HepG2 (cell line): Measurements from ENCODE around the gene TIMM17A. TPM values are rescaled to one million over a fixed set of nuclear protein-coding genes. Genes with fewer than 3 reads are reported as not detected.

Experiments used
- GATA4 ChIP-seq: sonication (generic); IDR thresholded peaks from 2 replicates; pipeline ENCODE4 v1.6.1; 2016; ENCODE audit warnings: antibody characterized with exemption, low read depth, borderline replicate concordance
- NFAT5 ChIP-seq: sonication (generic); formaldehyde crosslinking; IDR thresholded peaks from 2 replicates; pipeline ENCODE4 v1.4.0; 2020; ENCODE audit warnings: missing genetic modification reagents
- SNAPC2 ChIP-seq: sonication (generic); formaldehyde crosslinking; IDR thresholded peaks from 2 replicates; pipeline ENCODE4 v1.8.1; 2022; ENCODE audit warnings: mild to moderate bottlenecking, missing genetic modification reagents
- TP53 ChIP-seq: sonication (generic); formaldehyde crosslinking; conservative IDR thresholded peaks from 2 replicates; pipeline ENCODE4 v1.4.0; 2020; ENCODE audit warnings: missing genetic modification reagents
- U2AF2 ChIP-seq: fragments of 200-400 bp; formaldehyde crosslinking; IDR thresholded peaks from 2 replicates; pipeline ENCODE4 v1.6.1; 2017; ENCODE audit warnings: low read depth, mild to moderate bottlenecking, low read length
- ZNF160 ChIP-seq: sonication (generic); formaldehyde crosslinking; IDR thresholded peaks from 2 replicates; pipeline ENCODE4 v1.8.0; 2022; ENCODE audit warnings: mild to moderate bottlenecking, inconsistent platforms, missing genetic modification reagents
- ZNF24 ChIP-seq: fragments of 450-650 bp; IDR thresholded peaks from 2 replicates; pipeline ENCODE4 v1.6.1; 2017; ENCODE audit warnings: antibody characterized with exemption, mild to moderate bottlenecking
- ZNF292 ChIP-seq: sonication (generic); formaldehyde crosslinking; IDR thresholded peaks from 2 replicates; pipeline ENCODE4 v1.8.1; 2022; ENCODE audit warnings: mild to moderate bottlenecking, low read depth, missing genetic modification reagents, borderline replicate concordance
- ZNF672 ChIP-seq: sonication (generic); formaldehyde crosslinking; IDR thresholded peaks from 2 replicates; pipeline ENCODE4 v1.8.1; 2022; ENCODE audit warnings: missing genetic modification reagents
- ZSCAN31 ChIP-seq: sonication (generic); formaldehyde crosslinking; IDR thresholded peaks from 2 replicates; pipeline ENCODE4 v1.5.0; 2020; ENCODE audit warnings: low read depth, mild to moderate bottlenecking, missing genetic modification reagents
- polyA plus RNA-seq, 8 experiments: library from polyadenylated mRNA; depleted of rRNA in 3 of 8; stranded (reverse) in 7 of 8; unstranded in 1 of 8; fragments of >200 nt; fragmentation: Illumina TruSeq in 4 of 8; extraction: Trizol in 4 of 8; gene quantifications; 2 replicates each; pipeline versions ENCODE4 v1.2.1 to v1.2.3, GENCODE V29; 2011 to 2016; ENCODE audit warnings: low read depth in 4 of 8, missing spikeins in 1 of 8, mixed read lengths in 1 of 8; ENCODE audit not compliant: insufficient read depth in 1 of 8
- total RNA-seq, 5 experiments: library from RNA; depleted of rRNA; stranded (reverse); fragments of >200 nt; fragmentation: Illumina TruSeq; extraction: Trizol; gene quantifications; 2 replicates each; pipeline ENCODE4 v1.2.3, GENCODE V29; 2016; ENCODE audit warnings: low read depth in 1 of 5
- TF ChIP-seq, protein P1 (sequence below): sonication (generic); formaldehyde crosslinking; IDR thresholded peaks from 2 replicates; pipeline ENCODE4 v1.5.0; 2020; ENCODE audit warnings: mild to moderate bottlenecking, missing genetic modification reagents, borderline replicate concordance
- TF ChIP-seq, protein P2 (sequence below): sonication (generic); formaldehyde crosslinking; IDR thresholded peaks from 2 replicates; pipeline ENCODE4 v1.5.0; 2020; ENCODE audit warnings: mild to moderate bottlenecking, missing genetic modification reagents

TIMM17A gene
- total and polyA plus RNA-seq, 2 of the 13 experiments (the other 11 are each of a cell fraction or from before 2014, with no cell fraction given) = 50.8 to 97.8 TPM

DNA sequence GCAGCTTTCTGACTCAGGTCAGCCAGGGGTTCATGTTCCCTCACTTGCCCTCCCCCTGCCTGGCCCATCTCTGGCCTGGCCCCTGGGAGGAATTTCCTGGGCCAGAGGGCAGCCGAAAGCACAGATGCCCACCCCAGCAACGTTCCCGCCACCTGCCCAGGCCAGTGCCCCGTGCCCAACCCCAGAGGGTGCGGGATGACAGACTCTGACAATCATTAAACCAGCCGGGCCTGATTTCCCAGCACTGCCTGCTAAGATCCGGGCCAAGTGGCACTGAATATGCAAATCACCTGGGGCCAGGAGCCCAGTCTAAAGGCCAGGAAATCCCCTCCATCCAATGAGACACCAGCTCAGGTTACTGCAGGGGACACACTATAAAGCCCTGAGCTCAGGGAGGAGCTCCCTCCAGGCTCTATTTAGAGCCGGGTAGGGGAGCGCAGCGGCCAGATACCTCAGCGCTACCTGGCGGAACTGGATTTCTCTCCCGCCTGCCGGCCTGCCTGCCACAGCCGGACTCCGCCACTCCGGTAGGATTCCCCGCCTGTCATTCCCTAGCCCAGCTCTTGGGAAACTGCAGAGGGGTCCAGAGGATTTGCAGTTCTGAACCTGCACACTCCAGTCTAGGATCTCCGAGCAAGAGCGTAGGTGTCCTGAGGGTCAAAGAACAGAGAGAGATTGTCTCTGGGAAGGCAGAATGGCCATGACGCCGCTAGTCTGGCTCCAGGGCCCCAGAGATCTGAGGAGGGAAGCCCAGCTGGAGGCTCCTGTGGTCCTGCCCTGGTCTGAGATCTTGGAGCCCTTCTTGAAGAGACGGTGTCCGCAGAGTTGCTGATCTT, 55.1 kb downstream of the TIMM17A start, which contains the start of gene ELF3 (continued):
- TF ChIP-seq, protein P1, sequence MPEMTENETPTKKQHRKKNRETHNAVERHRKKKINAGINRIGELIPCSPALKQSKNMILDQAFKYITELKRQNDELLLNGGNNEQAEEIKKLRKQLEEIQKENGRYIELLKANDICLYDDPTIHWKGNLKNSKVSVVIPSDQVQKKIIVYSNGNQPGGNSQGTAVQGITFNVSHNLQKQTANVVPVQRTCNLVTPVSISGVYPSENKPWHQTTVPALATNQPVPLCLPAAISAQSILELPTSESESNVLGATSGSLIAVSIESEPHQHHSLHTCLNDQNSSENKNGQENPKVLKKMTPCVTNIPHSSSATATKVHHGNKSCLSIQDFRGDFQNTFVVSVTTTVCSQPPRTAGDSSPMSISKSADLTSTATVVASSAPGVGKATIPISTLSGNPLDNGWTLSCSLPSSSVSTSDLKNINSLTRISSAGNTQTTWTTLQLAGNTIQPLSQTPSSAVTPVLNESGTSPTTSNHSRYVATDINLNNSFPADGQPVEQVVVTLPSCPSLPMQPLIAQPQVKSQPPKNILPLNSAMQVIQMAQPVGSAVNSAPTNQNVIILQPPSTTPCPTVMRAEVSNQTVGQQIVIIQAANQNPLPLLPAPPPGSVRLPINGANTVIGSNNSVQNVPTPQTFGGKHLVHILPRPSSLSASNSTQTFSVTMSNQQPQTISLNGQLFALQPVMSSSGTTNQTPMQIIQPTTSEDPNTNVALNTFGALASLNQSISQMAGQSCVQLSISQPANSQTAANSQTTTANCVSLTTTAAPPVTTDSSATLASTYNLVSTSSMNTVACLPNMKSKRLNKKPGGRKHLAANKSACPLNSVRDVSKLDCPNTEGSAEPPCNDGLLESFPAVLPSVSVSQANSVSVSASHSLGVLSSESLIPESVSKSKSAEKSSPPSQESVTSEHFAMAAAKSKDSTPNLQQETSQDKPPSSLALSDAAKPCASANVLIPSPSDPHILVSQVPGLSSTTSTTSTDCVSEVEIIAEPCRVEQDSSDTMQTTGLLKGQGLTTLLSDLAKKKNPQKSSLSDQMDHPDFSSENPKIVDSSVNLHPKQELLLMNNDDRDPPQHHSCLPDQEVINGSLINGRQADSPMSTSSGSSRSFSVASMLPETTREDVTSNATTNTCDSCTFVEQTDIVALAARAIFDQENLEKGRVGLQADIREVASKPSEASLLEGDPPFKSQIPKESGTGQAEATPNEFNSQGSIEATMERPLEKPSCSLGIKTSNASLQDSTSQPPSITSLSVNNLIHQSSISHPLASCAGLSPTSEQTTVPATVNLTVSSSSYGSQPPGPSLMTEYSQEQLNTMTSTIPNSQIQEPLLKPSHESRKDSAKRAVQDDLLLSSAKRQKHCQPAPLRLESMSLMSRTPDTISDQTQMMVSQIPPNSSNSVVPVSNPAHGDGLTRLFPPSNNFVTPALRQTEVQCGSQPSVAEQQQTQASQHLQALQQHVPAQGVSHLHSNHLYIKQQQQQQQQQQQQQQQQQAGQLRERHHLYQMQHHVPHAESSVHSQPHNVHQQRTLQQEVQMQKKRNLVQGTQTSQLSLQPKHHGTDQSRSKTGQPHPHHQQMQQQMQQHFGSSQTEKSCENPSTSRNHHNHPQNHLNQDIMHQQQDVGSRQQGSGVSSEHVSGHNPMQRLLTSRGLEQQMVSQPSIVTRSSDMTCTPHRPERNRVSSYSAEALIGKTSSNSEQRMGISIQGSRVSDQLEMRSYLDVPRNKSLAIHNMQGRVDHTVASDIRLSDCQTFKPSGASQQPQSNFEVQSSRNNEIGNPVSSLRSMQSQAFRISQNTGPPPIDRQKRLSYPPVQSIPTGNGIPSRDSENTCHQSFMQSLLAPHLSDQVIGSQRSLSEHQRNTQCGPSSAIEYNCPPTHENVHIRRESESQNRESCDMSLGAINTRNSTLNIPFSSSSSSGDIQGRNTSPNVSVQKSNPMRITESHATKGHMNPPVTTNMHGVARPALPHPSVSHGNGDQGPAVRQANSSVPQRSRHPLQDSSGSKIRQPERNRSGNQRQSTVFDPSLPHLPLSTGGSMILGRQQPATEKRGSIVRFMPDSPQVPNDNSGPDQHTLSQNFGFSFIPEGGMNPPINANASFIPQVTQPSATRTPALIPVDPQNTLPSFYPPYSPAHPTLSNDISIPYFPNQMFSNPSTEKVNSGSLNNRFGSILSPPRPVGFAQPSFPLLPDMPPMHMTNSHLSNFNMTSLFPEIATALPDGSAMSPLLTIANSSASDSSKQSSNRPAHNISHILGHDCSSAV (CRISPR knock-in tag) = 0 out of 2 replicates have a peak, but pooled peaks have one; percentile 38
- no peak for TF ChIP-seq ZNF672
- peak; percentile 88; the same call in 1 of the 2 replicates for TF ChIP-seq GATA4
- peak; percentile 74; the same call in 1 of the 2 replicates for TF ChIP-seq ZSCAN31 (CRISPR knock-in tag)
- peak; percentile 91 for TF ChIP-seq SNAPC2
- peak; percentile 78 for TF ChIP-seq ZNF292 (CRISPR knock-in tag)
- no peak for TF ChIP-seq ZNF24
- TF ChIP-seq, protein P2, sequence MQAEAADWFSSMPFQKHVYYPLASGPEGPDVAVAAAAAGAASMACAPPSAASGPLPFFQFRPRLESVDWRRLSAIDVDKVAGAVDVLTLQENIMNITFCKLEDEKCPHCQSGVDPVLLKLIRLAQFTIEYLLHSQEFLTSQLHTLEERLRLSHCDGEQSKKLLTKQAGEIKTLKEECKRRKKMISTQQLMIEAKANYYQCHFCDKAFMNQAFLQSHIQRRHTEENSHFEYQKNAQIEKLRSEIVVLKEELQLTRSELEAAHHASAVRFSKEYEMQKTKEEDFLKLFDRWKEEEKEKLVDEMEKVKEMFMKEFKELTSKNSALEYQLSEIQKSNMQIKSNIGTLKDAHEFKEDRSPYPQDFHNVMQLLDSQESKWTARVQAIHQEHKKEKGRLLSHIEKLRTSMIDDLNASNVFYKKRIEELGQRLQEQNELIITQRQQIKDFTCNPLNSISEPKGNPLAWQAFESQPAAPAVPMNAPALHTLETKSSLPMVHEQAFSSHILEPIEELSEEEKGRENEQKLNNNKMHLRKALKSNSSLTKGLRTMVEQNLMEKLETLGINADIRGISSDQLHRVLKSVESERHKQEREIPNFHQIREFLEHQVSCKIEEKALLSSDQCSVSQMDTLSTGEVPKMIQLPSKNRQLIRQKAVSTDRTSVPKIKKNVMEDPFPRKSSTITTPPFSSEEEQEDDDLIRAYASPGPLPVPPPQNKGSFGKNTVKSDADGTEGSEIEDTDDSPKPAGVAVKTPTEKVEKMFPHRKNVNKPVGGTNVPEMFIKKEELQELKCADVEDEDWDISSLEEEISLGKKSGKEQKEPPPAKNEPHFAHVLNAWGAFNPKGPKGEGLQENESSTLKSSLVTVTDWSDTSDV (CRISPR knock-in tag) = peak; percentile 44; the same call in 1 of the 2 replicates
- TF ChIP-seq ZNF160 (CRISPR knock-in tag) = 0 out of 2 replicates have a peak, but pooled peaks have one; percentile 25
- TF ChIP-seq U2AF2 = no peak
- TF ChIP-seq NFAT5 = no peak
- no peak for TF ChIP-seq TP53
